Osteocyte (in vitro differentiated cells): ENCODE data around the gene MRPS15. TPM values are rescaled to one million over a fixed set of nuclear protein-coding genes. Genes with fewer than 3 reads are reported as not detected.

Source experiments
- DNase-seq: peaks from one replicate; pipeline ENCODE4 v3.0.0; 2021; ENCODE audit warnings: mixed read lengths; ENCODE audit not compliant: unreplicated experiment; ENCODE audit errors: extremely low spot score
- H3K27ac Mint-ChIP-seq: one replicate; pipeline ENCODE4 v1.8.0; 2021; ENCODE audit warnings: mild to moderate bottlenecking, mixed read lengths; ENCODE audit not compliant: unreplicated experiment
- H3K27me3 Mint-ChIP-seq: one replicate; pipeline ENCODE4 v1.8.0; 2021; ENCODE audit warnings: mixed read lengths; ENCODE audit not compliant: unreplicated experiment
- H3K36me3 Mint-ChIP-seq: one replicate; pipeline ENCODE4 v1.8.0; 2021; ENCODE audit warnings: mixed read lengths; ENCODE audit not compliant: unreplicated experiment
- H3K4me1 Mint-ChIP-seq: one replicate; pipeline ENCODE4 v1.8.0; 2021; ENCODE audit warnings: mixed read lengths; ENCODE audit not compliant: unreplicated experiment
- H3K4me3 Mint-ChIP-seq: one replicate; pipeline ENCODE4 v1.8.0; 2021; ENCODE audit warnings: mild to moderate bottlenecking, moderate library complexity, mixed read lengths; ENCODE audit not compliant: unreplicated experiment
- H3K9me3 Mint-ChIP-seq: one replicate; pipeline ENCODE4 v1.8.0; 2021; ENCODE audit warnings: mixed read lengths; ENCODE audit not compliant: unreplicated experiment
- total RNA-seq: library from RNA; stranded (reverse); gene quantifications from 2 replicates; pipeline ENCODE4 v1.2.1, GENCODE V29; 2021
- TF ChIP-seq, protein P1 (sequence below): fragments of 200-600 bp; sonication (generic); IDR thresholded peaks from 2 replicates; pipeline ENCODE4 v1.5.0; 2021; ENCODE audit warnings: antibody characterized with exemption, mild to moderate bottlenecking, moderate library complexity

The MRPS15 gene
- total RNA-seq, 1 donor from 2014 or later = 64.4 TPM

- Mint-ChIP-seq H3K4me3 (no peak overlapping the region), H3K4me1 (no peaks in the 10 kb centered on the region), H3K36me3 (no peaks in the 10 kb centered on the region), H3K27me3 (peaks cover 14% of the 10 kb centered on the region), H3K27ac (no peak overlapping the region), H3K9me3 (no peaks in the 10 kb centered on the region)
- TF ChIP-seq, protein P1, sequence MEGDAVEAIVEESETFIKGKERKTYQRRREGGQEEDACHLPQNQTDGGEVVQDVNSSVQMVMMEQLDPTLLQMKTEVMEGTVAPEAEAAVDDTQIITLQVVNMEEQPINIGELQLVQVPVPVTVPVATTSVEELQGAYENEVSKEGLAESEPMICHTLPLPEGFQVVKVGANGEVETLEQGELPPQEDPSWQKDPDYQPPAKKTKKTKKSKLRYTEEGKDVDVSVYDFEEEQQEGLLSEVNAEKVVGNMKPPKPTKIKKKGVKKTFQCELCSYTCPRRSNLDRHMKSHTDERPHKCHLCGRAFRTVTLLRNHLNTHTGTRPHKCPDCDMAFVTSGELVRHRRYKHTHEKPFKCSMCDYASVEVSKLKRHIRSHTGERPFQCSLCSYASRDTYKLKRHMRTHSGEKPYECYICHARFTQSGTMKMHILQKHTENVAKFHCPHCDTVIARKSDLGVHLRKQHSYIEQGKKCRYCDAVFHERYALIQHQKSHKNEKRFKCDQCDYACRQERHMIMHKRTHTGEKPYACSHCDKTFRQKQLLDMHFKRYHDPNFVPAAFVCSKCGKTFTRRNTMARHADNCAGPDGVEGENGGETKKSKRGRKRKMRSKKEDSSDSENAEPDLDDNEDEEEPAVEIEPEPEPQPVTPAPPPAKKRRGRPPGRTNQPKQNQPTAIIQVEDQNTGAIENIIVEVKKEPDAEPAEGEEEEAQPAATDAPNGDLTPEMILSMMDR = no peak
- DNase-seq = no peak
Measured at GRCh38 chr1:36476945-36477344, 12.8 kb upstream of the MRPS15 start.

DNA sequence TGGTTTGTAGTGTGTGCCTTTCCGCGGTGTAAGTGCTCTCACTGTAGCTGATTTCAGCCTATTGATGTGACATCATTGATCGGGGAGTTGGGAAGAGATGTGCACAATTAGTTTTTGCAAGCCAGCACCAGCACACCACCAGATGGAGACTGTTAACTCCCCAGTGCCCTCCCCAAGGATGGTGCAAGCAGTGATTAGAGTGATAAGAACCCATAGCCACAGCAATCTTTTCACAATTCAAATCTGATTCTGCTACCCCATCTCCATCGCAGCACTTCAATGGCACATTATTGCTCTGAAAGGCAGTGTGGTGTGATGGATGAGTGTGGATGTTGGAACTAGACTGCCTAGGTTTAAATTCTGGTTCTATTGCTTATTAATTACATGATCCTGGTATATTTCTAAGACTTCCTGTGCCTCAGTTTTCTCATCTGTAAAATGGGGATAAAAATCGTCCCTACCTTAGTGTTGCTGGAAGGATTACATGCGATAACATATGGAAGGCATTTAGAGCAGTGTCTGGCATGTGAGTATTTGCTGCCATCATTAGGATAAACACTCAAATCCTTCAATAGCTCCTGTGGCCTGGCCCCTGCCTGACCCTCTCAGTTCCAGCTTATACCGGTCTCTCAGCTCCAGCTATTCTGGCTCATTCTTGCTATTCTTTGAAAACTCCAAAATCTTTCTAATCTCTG, 11.9 kb upstream of the MRPS15 start:
- H3K4me1 Mint-ChIP-seq = no peaks in the 10 kb centered on the region
- no peak overlapping the region for H3K4me3 Mint-ChIP-seq
- TF ChIP-seq, protein P1 = no peak
- peaks cover 11% of the 10 kb centered on the region for H3K27me3 Mint-ChIP-seq
- no peaks in the 10 kb centered on the region for H3K9me3 Mint-ChIP-seq
- H3K36me3 Mint-ChIP-seq = no peaks in the 10 kb centered on the region
- H3K27ac Mint-ChIP-seq = no peak overlapping the region
- DNase-seq = no peak

GRCh38 chr1:36475341-36475740, 11.2 kb upstream of the MRPS15 start:
- peaks cover 9% of the 10 kb centered on the region for H3K27me3 Mint-ChIP-seq

DNA sequence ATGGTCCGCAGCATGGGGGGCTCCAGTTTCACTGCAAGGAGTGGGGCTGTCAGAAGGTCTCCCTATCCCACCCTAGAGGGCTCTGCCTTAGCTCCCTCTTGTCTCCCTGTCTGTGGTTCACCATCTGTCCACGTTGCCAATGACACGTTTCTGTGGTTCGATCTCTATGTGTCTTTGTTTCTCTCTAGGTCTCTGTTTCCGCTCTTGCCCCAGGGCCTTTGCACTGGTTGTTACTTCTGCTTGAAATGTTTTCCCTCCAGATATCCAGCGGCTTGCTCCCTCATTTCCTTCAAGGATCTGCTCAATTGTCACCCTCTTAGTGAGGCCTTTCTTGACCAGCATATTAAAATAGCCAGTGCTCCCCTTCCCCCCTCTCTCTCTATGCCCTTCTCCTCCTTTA, 8.5 kb upstream of the MRPS15 start:
- Mint-ChIP-seq H3K36me3 (no peaks in the 10 kb centered on the region), H3K4me3 (no peak overlapping the region), H3K9me3 (no peaks in the 10 kb centered on the region), H3K27ac (no peak overlapping the region), H3K27me3 (peaks cover 4% of the 10 kb centered on the region), H3K4me1 (no peaks in the 10 kb centered on the region)
- TF ChIP-seq, protein P1 = no peak
- DNase-seq = no peak

More at GRCh38 chr1:36475341-36475740, 11.2 kb upstream of the MRPS15 start:
- no peak overlapping the region for H3K27ac Mint-ChIP-seq
- no peaks in the 10 kb centered on the region for H3K36me3 Mint-ChIP-seq
- TF ChIP-seq, protein P1 = no peak
- no peaks in the 10 kb centered on the region for H3K4me1 Mint-ChIP-seq
- no peak overlapping the region for H3K4me3 Mint-ChIP-seq
- H3K9me3 Mint-ChIP-seq = no peaks in the 10 kb centered on the region
- DNase-seq = no peak

DNA sequence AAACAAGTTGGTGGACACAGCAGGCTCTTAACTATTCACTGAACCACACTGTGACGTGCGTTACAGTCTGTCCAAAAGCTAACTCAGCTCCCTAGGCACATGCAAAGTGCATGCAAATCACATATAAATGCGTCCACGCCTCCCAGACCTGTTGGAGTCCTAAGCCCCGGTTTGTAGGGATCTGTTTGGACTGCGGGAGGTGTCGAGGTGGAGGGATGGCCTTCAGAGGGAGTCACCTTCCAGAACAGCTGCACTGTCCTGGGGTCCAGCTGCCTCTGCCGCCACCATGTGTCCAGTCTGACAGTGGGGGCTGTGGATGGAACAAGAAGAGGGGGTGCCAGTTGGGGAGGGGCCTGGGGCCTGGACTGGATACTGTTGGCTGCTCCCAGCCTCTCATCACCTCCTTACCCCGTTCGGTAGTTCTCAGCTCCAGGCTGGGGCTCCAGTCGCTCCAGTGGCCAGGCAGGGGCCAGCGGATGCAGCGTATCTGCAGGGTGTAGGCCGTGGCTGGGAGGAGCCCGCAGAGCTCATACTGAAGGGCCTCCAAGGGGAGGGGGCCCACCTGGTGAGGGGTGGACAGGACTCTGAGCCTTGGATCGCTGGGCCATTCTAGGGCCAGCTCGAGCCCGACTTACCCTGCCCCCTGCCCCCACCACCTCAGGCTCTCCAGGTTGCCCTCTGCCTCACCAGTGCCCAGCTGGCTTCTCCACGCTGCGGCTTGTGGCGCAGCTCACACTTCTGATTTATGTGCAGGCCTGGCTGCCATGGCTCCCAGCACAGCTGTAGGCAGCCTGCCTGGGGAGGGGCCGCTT, 7.9 kb upstream of the MRPS15 start:
- H3K9me3 Mint-ChIP-seq = no peaks in the 10 kb centered on the region
- no peak for DNase-seq
- H3K36me3 Mint-ChIP-seq = no peaks in the 10 kb centered on the region
- H3K4me1 Mint-ChIP-seq = no peaks in the 10 kb centered on the region
- peaks cover 4% of the 10 kb centered on the region for H3K27me3 Mint-ChIP-seq
- TF ChIP-seq, protein P1 = no peak
- H3K27ac Mint-ChIP-seq = no peak overlapping the region
- H3K4me3 Mint-ChIP-seq = no peak overlapping the region
